ENCODE measurements around the gene DPEP2. TPM values are rescaled to one million over a fixed set of nuclear protein-coding genes. Genes with fewer than 3 reads are reported as not detected.
"Not testable (repeated sequence)": the region's sequence is repeated elsewhere in the genome, so short reads cannot be mapped to it uniquely, and the experiment has no call there.

The DPEP2 gene
- total and polyA plus RNA-seq, 10 of the 15 experiments (the other 5 are each of a cell fraction or from before 2014, with no cell fraction given) = 0.04 to 4.0 (median 2.1) TPM

DNA sequence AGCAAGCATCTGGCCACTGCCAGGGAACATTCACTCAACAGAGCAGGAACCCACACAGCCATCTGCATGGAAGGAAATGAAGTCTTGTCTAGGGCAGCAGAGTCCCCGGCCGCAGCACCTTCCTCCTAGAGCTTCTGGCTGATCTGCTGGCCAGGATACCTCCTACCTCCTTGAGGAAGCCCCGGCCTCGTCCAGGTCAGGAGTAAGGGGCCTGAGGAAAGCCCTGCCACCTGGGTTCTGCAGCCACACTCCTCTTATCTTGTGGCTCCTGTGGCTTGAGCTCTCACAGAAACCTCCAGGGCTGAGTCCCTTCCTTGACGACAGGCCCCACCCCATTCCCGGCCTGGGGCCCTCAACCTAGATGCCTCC, 5.3 kb downstream of the DPEP2 start:
- H3K9ac ChIP-seq (ENCODE audit: control insufficient read depth, insufficient read depth, low read length) = peak overlapping the region; percentile 68
- ChIA-PET SMC1A (ENCODE audit: uncharacterized antibody, unreplicated experiment) (interaction anchor here (1.2 to 1.8 kb wide), 3 partner anchors 47 to 473 kb away, joined by 3 to 11 read pairs (median 5); no protein-coding TSS in a partner anchor), RAD21 (ENCODE audit: unreplicated experiment) (interaction anchor here (0.6 to 1.3 kb wide), 10 partner anchors 9 to 461 kb away, joined by 3 to 5 read pairs (median 4); no protein-coding TSS in a partner anchor), POLR2A (interaction anchor here (0.6 kb wide), 1 partner anchor 302 kb away, joined by 4 read pairs; no protein-coding TSS in a partner anchor), CTCF (interaction anchor here (0.6 to 2.3 kb wide), 16 partner anchors 9 to 480 kb away, joined by 3 to 15 read pairs (median 4); partner anchors contain the start of genes DDX28 and DUS2)
- H3K36me3 ChIP-seq (ENCODE audit: control insufficient read depth in 2 of 2, insufficient read depth in 2 of 2, low read length in 1 of 2); H3K27me3 ChIP-seq (replicated peaks in 1 of 2; ENCODE audit: control insufficient read depth in 2 of 2, insufficient read depth in 2 of 2, low read length in 1 of 2); H3K79me2 ChIP-seq (ENCODE audit: control insufficient read depth, insufficient read depth, low read length); FAIRE-seq; intact Hi-C loops (cut with micrococcal nuclease; ENCODE audit: unreplicated experiment); H4K20me1 ChIP-seq (ENCODE audit: control insufficient read depth, insufficient read depth); BruUV-seq (replicated peaks); H3K9me3 ChIP-seq (replicated peaks; ENCODE audit: control insufficient read depth, insufficient read depth, low read length); DNase-seq (ENCODE audit: low read depth, low spot score): not testable (repeated sequence)
- H3K4me3 ChIP-seq = peak overlapping the region; percentile 24; the same call in 1 of the 2 replicates
- WGBS (ENCODE audit: insufficient coverage, insufficient replicate concordance, low lambda C conversion rate, missing lambda C conversion rate) = 0% methylated on average over 4 of the region's 6 CpGs
- peak; percentile 1; the same call in 2 of the 3 replicates for ATAC-seq
- peak overlapping the region; percentile 79 for H3K4me2 ChIP-seq (ENCODE audit: control insufficient read depth, insufficient read depth)
- peak overlapping the region; percentile 78 for H2AFZ ChIP-seq (ENCODE audit: control insufficient read depth, low read depth, low read length)
- peak overlapping the region; percentile 64 for H3K27ac ChIP-seq (ENCODE audit: control insufficient read depth, insufficient read depth)
- in situ Hi-C loops (cut with MboI) = loop anchor here (5.0 kb wide), 1 partner anchor 233 kb away; no protein-coding TSS in a partner anchor
- H3K4me1 ChIP-seq (ENCODE audit: control insufficient read depth, insufficient read depth, low read length) = peaks cover 39% of the 10 kb centered on the region

DNA sequence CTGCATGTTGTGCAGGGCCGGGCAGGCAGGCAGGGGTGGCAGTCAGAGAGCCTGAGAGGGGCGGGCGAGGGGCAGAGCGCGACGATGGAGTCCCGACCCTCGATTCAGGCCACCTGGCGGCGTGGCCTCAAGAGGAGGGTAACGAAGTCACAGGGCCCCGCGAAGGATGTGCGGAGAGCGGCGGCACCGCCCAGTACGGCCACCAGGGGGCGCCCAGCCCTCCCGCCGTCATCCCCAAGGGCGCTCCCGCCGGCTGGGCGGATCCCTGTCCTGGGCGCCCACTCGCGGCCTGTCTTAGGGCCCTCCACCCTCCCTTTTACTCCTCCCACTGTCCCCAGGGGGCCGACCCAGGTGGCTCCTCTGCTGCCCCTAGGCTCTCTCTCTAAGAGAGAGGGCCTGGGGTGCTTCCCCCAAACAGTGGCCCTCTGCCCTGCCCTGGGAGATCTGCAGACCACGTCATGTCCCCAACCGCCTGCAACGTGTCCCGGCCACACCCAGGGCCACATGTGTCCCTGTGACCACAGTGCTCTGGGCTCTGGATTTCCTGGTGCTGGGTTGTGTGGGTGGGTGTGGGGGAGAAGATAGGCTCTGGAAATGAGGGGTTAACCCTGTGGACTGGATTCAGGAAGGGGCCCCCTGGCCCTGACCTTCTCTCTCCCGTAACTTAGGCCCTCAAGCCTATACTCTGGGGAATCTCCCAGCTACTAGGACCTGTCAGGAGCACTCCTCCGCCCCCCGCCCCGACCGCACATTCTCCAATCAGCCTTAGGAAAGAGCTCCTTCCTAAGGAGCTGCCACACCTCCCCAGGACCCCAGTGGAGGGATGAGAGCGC, 5.9 kb downstream of the DPEP2 start:
- ATAC-seq = peak; percentile 92
- Histone ChIP-seq H3K79me2 (ENCODE audit: control insufficient read depth, insufficient read depth, low read length) (no peaks in the 10 kb centered on the region), H3K27ac (ENCODE audit: control insufficient read depth, insufficient read depth) (peak overlapping the region; percentile 64), H3K36me3 (ENCODE audit: control insufficient read depth in 2 of 2, insufficient read depth in 2 of 2, low read length in 1 of 2) (no peaks in the 10 kb centered on the region), H4K20me1 (ENCODE audit: control insufficient read depth, insufficient read depth) (no peaks in the 10 kb centered on the region), H3K4me2 (ENCODE audit: control insufficient read depth, insufficient read depth) (peak overlapping the region; percentile 79), H3K9ac (ENCODE audit: control insufficient read depth, insufficient read depth, low read length) (peak overlapping the region; percentile 68), H2AFZ (ENCODE audit: control insufficient read depth, low read depth, low read length) (peak overlapping the region; percentile 78), H3K4me3 (peak overlapping the region; percentile 24; the same call in 1 of the 2 replicates), H3K27me3 (replicated peaks in 1 of 2; ENCODE audit: control insufficient read depth in 2 of 2, insufficient read depth in 2 of 2, low read length in 1 of 2) (no peaks in the 10 kb centered on the region), H3K4me1 (ENCODE audit: control insufficient read depth, insufficient read depth, low read length) (peaks cover 39% of the 10 kb centered on the region), H3K9me3 (replicated peaks; ENCODE audit: control insufficient read depth, insufficient read depth, low read length) (no peaks in the 10 kb centered on the region)
- no TSS peak for BruUV-seq (replicated peaks)
- no peak for DNase-seq (ENCODE audit: low read depth, low spot score)
- RAD21 ChIA-PET (ENCODE audit: unreplicated experiment) = interaction anchor here (0.6 to 1.3 kb wide), 10 partner anchors 8 to 461 kb away, joined by 3 to 5 read pairs (median 4); no protein-coding TSS in a partner anchor
- CTCF ChIA-PET = interaction anchor here (0.6 to 2.3 kb wide), 16 partner anchors 9 to 479 kb away, joined by 3 to 15 read pairs (median 4); partner anchors contain the start of genes DDX28 and DUS2
- FAIRE-seq = no peak
- in situ Hi-C loops (cut with MboI) (loop anchor here (5.0 kb wide), 1 partner anchor 234 kb away; no protein-coding TSS in a partner anchor), intact Hi-C loops (cut with micrococcal nuclease; ENCODE audit: unreplicated experiment) (loop anchor here (1.0 to 2.0 kb wide), 4 partner anchors 30 to 236 kb away; partner anchors contain the start of genes DDX28 and DUS2)
- SMC1A ChIA-PET (ENCODE audit: uncharacterized antibody, unreplicated experiment) = interaction anchor here (1.2 to 1.8 kb wide), 3 partner anchors 48 to 473 kb away, joined by 3 to 11 read pairs (median 5); no protein-coding TSS in a partner anchor
- under 1% methylated on average over 38 of the region's 39 CpGs for WGBS (ENCODE audit: insufficient coverage, insufficient replicate concordance, low lambda C conversion rate, missing lambda C conversion rate)
- POLR2A ChIA-PET = interaction anchor here (0.6 kb wide), 1 partner anchor 302 kb away, joined by 4 read pairs; no protein-coding TSS in a partner anchor
- TF ChIP-seq MEF2A (IDR thresholded peaks at IDR 0.05; ENCODE audit: insufficient read depth, low read depth, low read length) = 0 out of 2 replicates have a peak, but pooled peaks have one; percentile 13
- TF ChIP-seq NR2F1 (conservative IDR thresholded peaks at IDR 0.05) = peak; percentile 85
- peak; percentile 94; the same call in 1 of the 2 replicates for TF ChIP-seq RB1 (IDR thresholded peaks at IDR 0.05; ENCODE audit: borderline replicate concordance)
- TF ChIP-seq, protein P1, sequence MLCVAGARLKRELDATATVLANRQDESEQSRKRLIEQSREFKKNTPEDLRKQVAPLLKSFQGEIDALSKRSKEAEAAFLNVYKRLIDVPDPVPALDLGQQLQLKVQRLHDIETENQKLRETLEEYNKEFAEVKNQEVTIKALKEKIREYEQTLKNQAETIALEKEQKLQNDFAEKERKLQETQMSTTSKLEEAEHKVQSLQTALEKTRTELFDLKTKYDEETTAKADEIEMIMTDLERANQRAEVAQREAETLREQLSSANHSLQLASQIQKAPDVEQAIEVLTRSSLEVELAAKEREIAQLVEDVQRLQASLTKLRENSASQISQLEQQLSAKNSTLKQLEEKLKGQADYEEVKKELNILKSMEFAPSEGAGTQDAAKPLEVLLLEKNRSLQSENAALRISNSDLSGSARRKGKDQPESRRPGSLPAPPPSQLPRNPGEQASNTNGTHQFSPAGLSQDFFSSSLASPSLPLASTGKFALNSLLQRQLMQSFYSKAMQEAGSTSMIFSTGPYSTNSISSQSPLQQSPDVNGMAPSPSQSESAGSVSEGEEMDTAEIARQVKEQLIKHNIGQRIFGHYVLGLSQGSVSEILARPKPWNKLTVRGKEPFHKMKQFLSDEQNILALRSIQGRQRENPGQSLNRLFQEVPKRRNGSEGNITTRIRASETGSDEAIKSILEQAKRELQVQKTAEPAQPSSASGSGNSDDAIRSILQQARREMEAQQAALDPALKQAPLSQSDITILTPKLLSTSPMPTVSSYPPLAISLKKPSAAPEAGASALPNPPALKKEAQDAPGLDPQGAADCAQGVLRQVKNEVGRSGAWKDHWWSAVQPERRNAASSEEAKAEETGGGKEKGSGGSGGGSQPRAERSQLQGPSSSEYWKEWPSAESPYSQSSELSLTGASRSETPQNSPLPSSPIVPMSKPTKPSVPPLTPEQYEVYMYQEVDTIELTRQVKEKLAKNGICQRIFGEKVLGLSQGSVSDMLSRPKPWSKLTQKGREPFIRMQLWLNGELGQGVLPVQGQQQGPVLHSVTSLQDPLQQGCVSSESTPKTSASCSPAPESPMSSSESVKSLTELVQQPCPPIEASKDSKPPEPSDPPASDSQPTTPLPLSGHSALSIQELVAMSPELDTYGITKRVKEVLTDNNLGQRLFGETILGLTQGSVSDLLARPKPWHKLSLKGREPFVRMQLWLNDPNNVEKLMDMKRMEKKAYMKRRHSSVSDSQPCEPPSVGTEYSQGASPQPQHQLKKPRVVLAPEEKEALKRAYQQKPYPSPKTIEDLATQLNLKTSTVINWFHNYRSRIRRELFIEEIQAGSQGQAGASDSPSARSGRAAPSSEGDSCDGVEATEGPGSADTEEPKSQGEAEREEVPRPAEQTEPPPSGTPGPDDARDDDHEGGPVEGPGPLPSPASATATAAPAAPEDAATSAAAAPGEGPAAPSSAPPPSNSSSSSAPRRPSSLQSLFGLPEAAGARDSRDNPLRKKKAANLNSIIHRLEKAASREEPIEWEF (IDR thresholded peaks at IDR 0.05; ENCODE audit: insufficient replicate concordance, low read depth, low read length) = no peak
- TF ChIP-seq SMARCA5 (IDR thresholded peaks at IDR 0.05) = peak; percentile 89
- no peak for TF ChIP-seq CHD4 (IDR thresholded peaks at IDR 0.05)
- TF ChIP-seq SP1 (IDR thresholded peaks at IDR 0.05; ENCODE audit: low read depth, low read length) = peak; percentile 59
- peak; percentile 54; the same call in 1 of the 2 replicates for TF ChIP-seq TCF12 (IDR thresholded peaks at IDR 0.05; ENCODE audit: low read depth, low read length)
- TF ChIP-seq BRCA1 (IDR thresholded peaks at IDR 0.05; ENCODE audit: low read depth, low read length) = no peak
- TF ChIP-seq CREB1 (IDR thresholded peaks at IDR 0.05; ENCODE audit: low read depth) = peak; percentile 74

Data from GM12878 (cell line).